Common myeloid progenitor, CD34-positive (primary cell): ENCODE measurements around the gene ADIRF.

ENCODE experiments used
- CTCF ChIA-PET: fragments of 350-600 bp; sonication (Branson Sonifier 250); formaldehyde crosslinking; loops from one replicate; lab custom pipeline; 2021; ENCODE audit warnings: antibody characterized with exemption; lab: Charles Lee
- POLR2A ChIA-PET: fragments of 350-600 bp; sonication (Branson Sonifier 250); formaldehyde crosslinking; loops from one replicate; lab custom pipeline; 2021; ENCODE audit warnings: antibody characterized with exemption; lab: Charles Lee
- DNase-seq, 3 donors: peaks; one replicate each; pipeline versions ENCODE4 v3.0.0 to v3.0.0-alpha.2; 2013
- H3K27ac ChIP-seq, 2 experiments: 1 replicate in 1 of 2; 2 replicates in 1 of 2; pipeline ENCODE4 v1.7.0; 2013; ENCODE audit warnings: inconsistent platforms in 2 of 2, low read length in 2 of 2, mild to moderate bottlenecking in 2 of 2, low read depth in 1 of 2, moderate library complexity in 1 of 2; ENCODE audit not compliant: severe bottlenecking in 2 of 2, insufficient read depth in 1 of 2, poor library complexity in 1 of 2
- H3K27me3 ChIP-seq, 5 experiments: replicated peaks in 2 of 5; 1 replicate in 3 of 5; 2 replicates in 2 of 5; pipeline versions ENCODE4 v1.6.1 to v1.7.0; 2013; ENCODE audit warnings: low read length in 4 of 5, mild to moderate bottlenecking in 2 of 5, moderate library complexity in 2 of 5, inconsistent platforms in 1 of 5; ENCODE audit not compliant: insufficient read depth in 5 of 5, control insufficient read depth in 4 of 5
- H3K36me3 ChIP-seq, 4 experiments: 1 replicate in 2 of 4; 2 replicates in 2 of 4; pipeline versions ENCODE4 v1.6.1 to v1.7.0; 2013; ENCODE audit warnings: low read length in 3 of 4, control low read depth in 1 of 4, mild to moderate bottlenecking in 1 of 4; ENCODE audit not compliant: control insufficient read depth in 4 of 4, insufficient read depth in 4 of 4
- H3K4me1 ChIP-seq, 4 experiments: 1 replicate in 3 of 4; 2 replicates in 1 of 4; pipeline versions ENCODE4 v1.6.1 to v1.7.1; 2013; ENCODE audit warnings: low read length in 3 of 4, mild to moderate bottlenecking in 3 of 4, control low read depth in 1 of 4, inconsistent platforms in 1 of 4, moderate library complexity in 1 of 4; ENCODE audit not compliant: control insufficient read depth in 4 of 4, insufficient read depth in 4 of 4; ENCODE audit errors: control extremely low read depth in 1 of 4
- H3K4me3 ChIP-seq, 7 experiments: 1 replicate in 4 of 7; 2 replicates in 3 of 7; pipeline versions ENCODE4 v1.5.1 to v1.7.0; 2013; ENCODE audit warnings: mild to moderate bottlenecking in 7 of 7, low read length in 6 of 7, moderate library complexity in 6 of 7, inconsistent platforms in 2 of 7, low read depth in 2 of 7, control low read depth in 1 of 7; ENCODE audit not compliant: insufficient read depth in 4 of 7, control insufficient read depth in 1 of 7; ENCODE audit errors: extremely low read depth in 1 of 7
- H3K9me3 ChIP-seq, 5 experiments: 1 replicate in 4 of 5; 2 replicates in 1 of 5; pipeline versions ENCODE4 v1.6.1 to v1.7.1; 2013; ENCODE audit warnings: low read length in 4 of 5, mild to moderate bottlenecking in 2 of 5, inconsistent platforms in 1 of 5, low read depth in 1 of 5, moderate library complexity in 1 of 5; ENCODE audit not compliant: control insufficient read depth in 4 of 5, insufficient read depth in 2 of 5; ENCODE audit errors: control extremely low read depth in 1 of 5
- WGBS: methylation state at CpG from one replicate; pipeline ENCODE4 v1.1.5; 2013; ENCODE audit not compliant: insufficient coverage; 5-methylcytosine and 5-hydroxymethylcytosine counted together

ADIRF gene

DNA sequence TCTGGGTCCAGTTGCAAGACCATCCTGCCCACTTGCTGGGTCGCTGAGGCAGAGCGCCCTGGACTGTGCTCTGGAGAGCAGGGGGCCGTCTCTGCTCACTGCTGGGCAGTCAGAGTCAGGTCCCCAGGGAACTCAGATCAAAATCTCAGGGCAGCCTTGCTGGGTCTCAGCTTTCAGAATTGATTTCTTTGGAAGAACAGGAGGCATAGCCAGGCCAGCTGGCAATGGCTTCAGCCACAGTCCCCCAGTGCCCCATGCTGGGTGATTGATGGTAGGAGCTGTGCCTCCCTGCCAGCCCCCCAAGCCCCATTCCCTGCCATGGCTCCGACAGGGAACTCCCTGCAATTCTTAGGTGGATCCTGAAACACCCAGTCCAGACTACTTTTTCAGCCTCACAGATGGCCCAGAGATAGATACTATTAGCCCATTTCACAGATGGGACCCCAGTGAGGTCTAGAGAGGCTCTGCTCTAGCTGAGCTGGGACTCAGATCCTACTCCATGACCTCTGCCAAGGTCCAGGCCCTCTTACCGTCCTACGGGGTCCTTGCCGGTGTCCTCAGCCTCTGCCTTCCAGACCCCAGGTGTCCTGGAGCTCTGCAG, 11.3 kb upstream of the ADIRF start:
- no peak overlapping the region for H3K27ac ChIP-seq
- peaks cover 0 to 12% (median 3%) of the 10 kb centered on the region in 5 experiments for H3K9me3 ChIP-seq
- H3K27me3 ChIP-seq = peaks cover 0 to 2% (median 0%) of the 10 kb centered on the region in 5 experiments
- DNase-seq = no peak
- H3K4me3 ChIP-seq = no peak overlapping the region
- ChIA-PET CTCF (interaction anchor here (1.5 to 3.2 kb wide), 2 partner anchors 13 to 18 kb away, joined by 7 to 13 read pairs; no protein-coding TSS in a partner anchor), POLR2A (no interaction called here)
- WGBS = 98% methylated on average over 6 of the region's 7 CpGs
- H3K36me3 ChIP-seq = no peaks in the 10 kb centered on the region
- H3K4me1 ChIP-seq = peaks cover 0 to 25% (median 12%) of the 10 kb centered on the region in 4 experiments

DNA sequence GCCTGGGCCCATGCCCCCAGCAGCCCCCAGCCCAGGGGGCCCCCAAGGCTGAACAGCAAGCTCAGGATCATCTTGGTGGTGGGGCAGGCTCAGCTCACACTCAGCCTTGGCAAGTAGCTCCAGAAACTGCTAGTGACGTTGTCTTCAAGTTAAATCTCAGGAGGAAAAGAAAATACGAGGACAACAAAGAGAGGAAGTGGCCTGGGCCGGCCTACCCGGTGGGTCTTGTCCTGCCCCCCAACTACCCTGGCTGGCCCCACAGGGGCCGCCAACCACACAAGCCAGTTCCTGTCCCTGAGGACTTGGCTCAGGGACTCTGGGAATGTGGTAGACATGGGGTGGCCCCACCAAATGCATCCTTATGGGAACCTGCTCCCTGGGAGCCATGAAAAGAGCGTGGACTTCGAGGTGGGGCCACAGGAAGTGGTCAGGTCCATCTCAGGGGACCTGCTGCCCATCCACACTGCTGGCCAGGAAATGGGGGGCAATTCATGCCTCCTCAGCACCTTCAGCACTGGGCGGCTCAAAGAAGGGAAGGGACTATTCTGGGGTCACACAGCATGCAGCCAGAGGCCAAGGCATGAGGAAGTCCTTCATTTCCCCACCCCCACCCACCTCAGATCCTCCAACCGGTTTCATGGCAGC, 10.7 kb upstream of the ADIRF start, which contains the start of gene MMRN2:
Gene MMRN2, minus strand, starts transcription at position 145 of the 645 bp plus-strand sequence. Its CDS starts 74 bp downstream, at position 71.
- POLR2A ChIA-PET = interaction anchor here (0.7 kb wide), 1 partner anchor 876 kb away, joined by 3 read pairs; no protein-coding TSS in a partner anchor
- no peak within 1 kb of the TSS for H3K27ac ChIP-seq
- no peak within 1 kb of the TSS for H3K4me3 ChIP-seq
- peaks cover 0 to 2% (median 0%) of the 10 kb centered on the region in 5 experiments for H3K27me3 ChIP-seq
- CTCF ChIA-PET = interaction anchor here (0.9 to 3.2 kb wide), 3 partner anchors 9 to 19 kb away, joined by 3 to 13 read pairs (median 7); no protein-coding TSS in a partner anchor
- H3K36me3 ChIP-seq = no peaks in the 10 kb centered on the region
- DNase-seq = no peak
- H3K9me3 ChIP-seq = peaks cover 0 to 7% (median 0%) of the 10 kb centered on the region in 5 experiments
- 51% methylated on average over 9 of the region's 9 CpGs for WGBS
- peaks cover 0 to 28% (median 15%) of the 10 kb centered on the region in 4 experiments for H3K4me1 ChIP-seq

DNA sequence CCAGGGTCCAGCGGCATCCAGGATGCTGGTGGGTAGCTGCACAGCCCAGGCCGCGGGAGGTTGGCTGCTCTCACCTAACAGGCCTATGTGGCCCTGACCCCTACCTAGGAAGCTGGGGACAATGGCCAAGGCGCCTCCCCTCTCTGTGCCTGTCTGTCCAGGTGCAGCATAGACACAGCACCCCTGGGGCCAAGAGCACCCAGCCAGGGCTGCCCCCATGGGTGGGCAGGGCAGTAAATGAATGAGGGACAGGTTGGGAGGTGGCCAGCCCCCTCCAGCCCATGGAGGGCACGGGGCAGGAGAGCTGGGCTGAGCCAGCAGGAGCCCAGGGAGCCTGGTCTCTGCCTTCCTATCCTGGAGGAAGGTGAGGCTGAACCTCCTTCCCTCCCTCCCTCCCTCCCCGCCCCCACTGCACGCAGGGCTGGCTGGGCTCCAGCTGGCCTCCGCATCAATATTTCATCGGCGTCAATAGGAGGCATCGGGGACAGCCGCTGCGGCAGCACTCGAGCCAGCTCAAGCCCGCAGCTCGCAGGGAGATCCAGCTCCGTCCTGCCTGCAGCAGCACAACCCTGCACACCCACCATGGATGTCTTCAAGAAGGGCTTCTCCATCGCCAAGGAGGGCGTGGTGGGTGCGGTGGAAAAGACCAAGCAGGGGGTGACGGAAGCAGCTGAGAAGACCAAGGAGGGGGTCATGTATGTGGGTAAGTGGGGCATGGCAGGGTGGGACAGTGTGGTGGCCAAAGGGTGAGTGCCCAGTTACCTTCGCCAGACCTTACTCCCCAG, 10.0 kb upstream of the ADIRF start, which contains the start of gene SNCG:
Gene SNCG, plus strand, starts transcription at position 484 of the 785 bp plus-strand sequence. Its CDS starts 99 bp downstream, at position 583.
- Histone ChIP-seq H3K27ac (no peak within 1 kb of the TSS), H3K36me3 (no peaks in the 10 kb centered on the region), H3K27me3 (peaks cover 0 to 2% (median 0%) of the 10 kb centered on the region in 5 experiments), H3K4me1 (peaks cover 0 to 31% (median 17%) of the 10 kb centered on the region in 4 experiments), H3K4me3 (no peak within 1 kb of the TSS), H3K9me3 (peaks cover 0 to 5% (median 0%) of the 10 kb centered on the region in 5 experiments)
- CTCF ChIA-PET = interaction anchor here (0.8 to 3.2 kb wide), 3 partner anchors 8 to 22 kb away, joined by 3 to 13 read pairs (median 4); no protein-coding TSS in a partner anchor
- no peak for DNase-seq
- WGBS = 69% methylated on average over 12 of the region's 22 CpGs
- POLR2A ChIA-PET = interaction anchor here (0.7 kb wide), 1 partner anchor 877 kb away, joined by 3 read pairs; no protein-coding TSS in a partner anchor

DNA sequence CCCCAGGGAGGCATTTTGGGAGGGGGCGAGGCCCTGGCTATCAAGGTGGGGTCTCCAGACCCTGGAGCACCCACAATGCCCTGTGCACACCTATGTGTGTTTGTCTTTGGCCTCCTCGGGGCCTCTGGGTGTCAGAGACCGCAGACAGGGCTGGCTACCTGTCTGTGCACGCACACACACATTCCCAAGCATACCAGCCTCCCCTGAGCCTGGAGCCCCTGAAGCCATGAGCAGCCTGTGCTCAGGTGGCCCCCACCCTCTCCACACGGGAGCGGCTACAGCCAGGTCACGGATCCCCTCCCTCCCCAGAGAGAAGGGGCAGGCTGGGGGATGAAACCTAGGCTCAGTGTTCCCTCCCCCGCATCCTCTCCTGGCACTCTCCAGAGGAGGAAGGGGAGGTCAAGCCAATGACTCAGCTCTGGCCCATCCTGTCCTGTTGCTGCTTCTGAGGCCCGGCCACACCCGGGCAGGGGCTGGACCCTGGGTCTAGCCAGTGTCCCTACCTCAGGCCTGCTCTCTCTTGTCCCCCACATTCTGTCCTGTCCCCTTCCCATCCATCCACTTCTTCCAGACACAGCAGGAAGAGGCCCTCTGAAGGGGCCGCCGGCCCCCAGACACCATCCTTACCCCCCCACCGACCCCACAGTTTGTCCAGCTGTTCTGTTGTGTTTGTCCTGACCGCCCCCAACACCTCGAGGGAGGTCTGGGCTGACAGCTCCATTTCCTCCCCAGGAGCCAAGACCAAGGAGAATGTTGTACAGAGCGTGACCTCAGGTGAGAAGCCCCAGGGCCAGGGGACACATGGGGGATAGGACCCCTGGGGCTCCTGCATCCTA, 9.2 kb upstream of the ADIRF start:
- H3K4me1 ChIP-seq = peaks cover 0 to 31% (median 17%) of the 10 kb centered on the region in 4 experiments
- no peak overlapping the region for H3K4me3 ChIP-seq
- DNase-seq = no peak
- ChIA-PET POLR2A (no interaction called here), CTCF (interaction anchor here (0.8 to 3.2 kb wide), 2 partner anchors 20 to 21 kb away, joined by 4 to 13 read pairs; no protein-coding TSS in a partner anchor)
- H3K9me3 ChIP-seq = no peaks in the 10 kb centered on the region
- no peaks in the 10 kb centered on the region for H3K36me3 ChIP-seq
- peaks cover 0 to 2% (median 0%) of the 10 kb centered on the region in 5 experiments for H3K27me3 ChIP-seq
- no peak overlapping the region for H3K27ac ChIP-seq
- WGBS = 69% methylated on average over 11 of the region's 16 CpGs

DNA sequence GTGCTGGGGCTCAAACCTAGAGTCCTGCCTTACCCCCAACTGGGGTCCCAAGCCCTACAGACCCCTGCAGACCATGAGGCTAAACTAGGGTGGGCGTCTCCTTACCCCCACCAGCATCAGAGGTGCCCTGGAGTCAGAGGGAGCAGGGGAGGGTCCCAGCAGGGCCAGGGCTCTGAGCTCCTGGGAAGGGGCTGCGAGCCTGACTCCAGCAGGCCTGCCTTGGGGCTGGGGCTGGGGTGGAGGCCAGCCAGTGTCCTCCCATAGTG, 8.6 kb upstream of the ADIRF start:
- peaks cover 0 to 31% (median 17%) of the 10 kb centered on the region in 4 experiments for H3K4me1 ChIP-seq
- no peaks in the 10 kb centered on the region for H3K36me3 ChIP-seq
- H3K9me3 ChIP-seq = no peaks in the 10 kb centered on the region
- ChIA-PET POLR2A (no interaction called here), CTCF (interaction anchor here (3.2 kb wide), 1 partner anchor 21 kb away, joined by 13 read pairs; no protein-coding TSS in a partner anchor)
- H3K27me3 ChIP-seq = peaks cover 0 to 2% (median 0%) of the 10 kb centered on the region in 5 experiments
- no peak overlapping the region for H3K27ac ChIP-seq
- DNase-seq = no peak
- 100% methylated on average over 2 of the region's 2 CpGs for WGBS
- H3K4me3 ChIP-seq = no peak overlapping the region
